SIG-M5 (cell line): ENCODE results near the gene SMIM20.

Source experiments
- DNase-seq: peaks from one replicate; lab custom pipeline; 2025; lab: John Stamatoyannopoulos, UW

Gene SMIM20

GRCh38 chr4:25926462-25926861 lies 12.4 kb downstream of the SMIM20 start:
- DNase-seq, result no peak

DNA sequence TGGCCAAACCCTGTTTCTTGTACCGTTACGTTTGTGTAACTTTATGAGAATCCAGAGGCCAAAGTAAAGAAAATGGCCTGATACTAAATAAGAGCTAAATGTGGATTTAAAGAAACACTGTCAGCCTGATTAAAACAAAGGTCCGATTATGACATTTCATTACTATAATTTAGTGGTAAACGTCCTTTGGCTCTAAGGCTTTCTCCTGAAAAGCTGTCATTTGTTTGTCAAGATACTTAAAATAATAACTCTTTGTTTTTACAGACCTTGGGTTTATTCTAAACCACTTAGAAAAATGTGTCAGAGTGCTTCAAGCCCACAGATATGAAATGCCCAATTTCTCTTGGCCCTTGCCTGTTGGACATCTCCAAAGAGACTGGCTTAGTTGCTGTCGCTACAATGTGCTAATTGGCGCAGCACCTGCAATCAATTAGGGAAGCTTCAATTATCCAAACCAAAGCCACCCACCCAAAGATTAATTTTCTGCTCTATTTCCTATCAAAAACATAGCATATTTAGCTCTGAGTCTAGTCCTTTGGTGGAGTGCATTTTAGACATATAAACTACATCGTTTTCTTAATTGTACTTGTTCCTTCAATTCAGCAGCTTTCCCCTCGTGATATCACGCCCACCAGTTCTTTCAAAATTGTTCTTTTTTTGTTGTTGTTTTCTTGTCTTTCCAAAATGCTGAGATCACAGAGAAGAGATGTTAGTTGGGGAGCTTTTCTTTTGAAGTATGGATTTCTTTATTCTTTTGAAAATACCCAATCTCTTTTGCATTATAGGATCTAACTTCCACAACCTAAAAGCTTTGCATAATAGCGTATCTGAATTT lies 13.6 kb downstream of the SMIM20 start:
- no peak for DNase-seq

DNA sequence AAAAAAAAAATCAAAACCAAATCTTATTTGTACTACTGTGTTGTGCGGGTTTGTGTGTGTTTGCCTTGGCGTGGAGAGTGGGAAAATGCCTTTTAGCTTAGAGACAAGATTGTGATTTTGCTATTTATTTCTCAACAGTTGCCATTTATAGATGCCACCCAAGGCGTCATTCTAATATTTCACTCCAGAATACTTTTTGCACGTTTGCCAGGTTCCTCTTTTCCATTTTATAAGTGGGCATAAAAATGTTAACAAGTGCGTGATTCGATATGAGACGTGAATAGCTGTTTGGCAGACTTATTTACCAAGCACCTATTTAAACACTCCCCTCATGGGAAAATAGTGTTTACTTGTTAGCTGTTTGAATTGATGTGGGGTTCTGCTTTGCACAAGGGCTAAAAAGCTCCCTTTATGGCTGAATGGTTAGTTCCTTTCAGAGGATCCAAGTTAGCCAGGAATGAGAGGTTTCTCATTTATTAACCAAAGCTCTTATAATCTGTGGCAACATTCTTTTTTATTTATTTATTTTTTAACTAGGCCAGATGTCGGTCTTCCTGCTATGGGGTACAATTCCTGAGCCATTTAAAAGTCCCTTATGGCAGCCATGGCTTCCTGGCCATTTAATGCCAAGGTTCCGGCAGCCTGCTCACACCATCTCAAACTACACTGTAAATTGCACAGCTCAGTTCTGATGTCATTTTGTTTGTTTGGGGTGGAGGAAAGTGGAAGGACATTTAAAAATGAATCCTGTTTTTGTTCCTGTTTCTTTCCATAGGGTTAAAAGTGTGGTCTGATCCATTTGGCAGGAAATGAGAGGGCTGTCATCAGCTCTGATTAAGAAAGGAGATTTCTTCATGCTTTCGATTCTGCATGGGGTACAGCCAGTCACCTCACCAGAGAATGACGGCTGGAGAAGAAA lies 14.6 kb downstream of the SMIM20 start:
- DNase-seq, result no peak

- no peak for DNase-seq
Measured at GRCh38 chr4:25929298-25929686, 15.3 kb downstream of the SMIM20 start.

- DNase-seq, result no peak
Measured at GRCh38 chr4:25930731-25931354, 16.8 kb downstream of the SMIM20 start.

- DNase-seq, result no peak
Measured at GRCh38 chr4:25936696-25937095, 22.7 kb downstream of the SMIM20 start.

DNA sequence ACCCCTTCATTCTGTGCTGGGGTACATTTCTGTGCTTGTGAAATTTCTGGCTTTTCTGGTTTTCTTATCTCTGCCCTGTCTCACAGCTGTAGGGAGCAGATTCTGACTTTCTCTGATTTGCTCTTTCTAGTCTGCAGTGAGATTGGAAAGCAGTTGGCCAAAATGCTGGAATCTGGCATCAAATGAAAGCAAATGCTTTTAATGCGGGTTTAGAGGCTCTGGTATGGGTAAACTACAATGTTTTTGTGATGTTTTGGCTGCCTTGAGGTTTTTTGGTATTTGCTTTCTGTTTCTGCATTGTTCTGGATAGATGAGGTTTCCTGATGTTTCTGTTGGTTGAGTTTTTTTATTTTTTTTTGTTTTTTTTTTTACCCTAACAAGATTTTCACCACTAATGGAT lies 23.8 kb downstream of the SMIM20 start:
- DNase-seq, result no peak

- no peak for DNase-seq
Measured at GRCh38 chr4:25938366-25938765, 24.3 kb downstream of the SMIM20 start.

GRCh38 chr4:25938787-25939186 lies 24.8 kb downstream of the SMIM20 start:
- DNase-seq, result peak; percentile 37

DNA sequence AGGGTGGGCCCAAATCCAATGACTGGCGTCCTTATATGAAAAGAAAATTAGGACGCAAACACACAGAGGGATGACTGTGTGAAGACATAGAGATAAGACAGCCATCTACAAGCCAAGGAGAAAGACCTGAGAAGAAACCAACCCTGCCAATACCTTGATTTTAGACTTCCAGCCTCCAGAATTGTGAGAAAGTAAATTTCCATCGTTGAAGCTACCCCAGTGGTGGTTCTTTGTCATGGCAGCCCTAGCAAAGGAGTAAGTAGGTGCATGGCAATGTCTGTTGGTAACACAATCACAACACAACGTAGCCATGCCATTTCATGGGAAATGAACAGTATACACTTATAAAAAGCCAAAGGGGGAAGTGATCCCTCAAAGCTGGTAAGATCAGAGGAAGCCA lies 25.3 kb downstream of the SMIM20 start:
- no peak for DNase-seq

DNA sequence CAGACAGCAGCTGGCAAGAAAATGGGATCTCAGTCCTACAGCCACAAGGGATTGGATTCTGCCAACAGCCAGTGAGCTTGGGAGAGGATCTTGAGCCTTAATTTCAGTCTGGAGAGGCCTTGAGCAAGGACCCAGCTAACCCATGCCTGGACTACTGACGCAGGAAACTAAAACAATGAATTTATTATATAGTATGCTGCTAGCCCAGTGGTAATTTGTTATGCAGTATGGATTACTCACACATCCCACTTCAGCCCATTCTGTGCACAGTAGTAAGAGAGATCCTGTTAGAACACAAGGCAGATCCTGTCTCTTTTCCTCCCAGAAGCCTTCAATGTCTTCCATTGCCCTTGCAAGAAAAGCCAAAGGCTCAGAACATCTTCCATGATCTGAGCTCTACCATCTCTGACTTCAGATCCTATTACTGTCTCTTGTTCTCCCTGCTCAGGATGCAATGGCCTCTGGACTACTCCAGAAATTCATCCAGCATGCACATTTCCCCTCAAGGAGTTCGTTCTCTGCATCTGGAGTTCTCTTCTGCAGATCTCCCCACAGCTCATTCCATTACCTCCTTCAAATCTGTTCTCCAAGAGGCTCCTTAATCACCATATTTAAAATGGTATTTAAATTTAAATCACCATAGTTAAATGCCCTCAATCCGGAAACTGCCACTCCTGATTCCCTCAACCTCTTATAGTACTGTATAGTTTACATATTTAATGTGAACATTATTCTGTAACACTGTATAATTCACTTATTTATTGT lies 27.6 kb downstream of the SMIM20 start:
- DNase-seq, result no peak

GRCh38 chr4:25943312-25943711 lies 29.3 kb downstream of the SMIM20 start:
- DNase-seq, result no peak

GRCh38 chr4:25943805-25944204 lies 29.8 kb downstream of the SMIM20 start:
- no peak for DNase-seq

GRCh38 chr4:25948051-25948450 lies 34.0 kb downstream of the SMIM20 start:
- no peak for DNase-seq

DNA sequence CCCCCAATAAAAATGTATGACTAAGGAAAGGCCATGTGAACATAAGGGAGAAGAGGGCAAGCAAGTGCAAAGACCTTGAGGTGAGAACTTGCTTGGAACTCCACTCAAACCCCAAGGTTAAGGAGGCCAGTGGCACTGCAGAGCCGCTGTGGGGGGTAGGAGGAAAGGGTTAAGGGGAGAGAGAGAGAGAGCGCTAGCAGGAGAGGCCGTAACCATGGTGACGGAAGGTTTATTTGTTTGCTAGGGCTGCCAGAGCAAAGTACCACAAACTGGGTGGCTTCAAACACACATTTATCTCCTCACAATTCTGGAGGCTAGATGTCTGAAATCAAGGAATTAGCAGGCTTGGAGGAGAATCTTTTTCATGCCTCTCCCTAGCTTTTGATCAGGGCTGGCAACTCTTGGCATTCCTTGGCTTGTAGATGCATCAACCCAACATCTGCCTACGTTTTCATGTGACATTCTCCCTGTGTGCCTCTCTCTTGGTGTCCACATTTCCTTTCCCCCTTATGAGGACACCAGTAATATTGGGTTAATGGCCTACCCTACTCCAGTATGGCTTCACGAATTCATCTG lies 35.2 kb downstream of the SMIM20 start:
- DNase-seq, result no peak

GRCh38 chr4:25949994-25950393 lies 36.0 kb downstream of the SMIM20 start:
- no peak for DNase-seq

DNA sequence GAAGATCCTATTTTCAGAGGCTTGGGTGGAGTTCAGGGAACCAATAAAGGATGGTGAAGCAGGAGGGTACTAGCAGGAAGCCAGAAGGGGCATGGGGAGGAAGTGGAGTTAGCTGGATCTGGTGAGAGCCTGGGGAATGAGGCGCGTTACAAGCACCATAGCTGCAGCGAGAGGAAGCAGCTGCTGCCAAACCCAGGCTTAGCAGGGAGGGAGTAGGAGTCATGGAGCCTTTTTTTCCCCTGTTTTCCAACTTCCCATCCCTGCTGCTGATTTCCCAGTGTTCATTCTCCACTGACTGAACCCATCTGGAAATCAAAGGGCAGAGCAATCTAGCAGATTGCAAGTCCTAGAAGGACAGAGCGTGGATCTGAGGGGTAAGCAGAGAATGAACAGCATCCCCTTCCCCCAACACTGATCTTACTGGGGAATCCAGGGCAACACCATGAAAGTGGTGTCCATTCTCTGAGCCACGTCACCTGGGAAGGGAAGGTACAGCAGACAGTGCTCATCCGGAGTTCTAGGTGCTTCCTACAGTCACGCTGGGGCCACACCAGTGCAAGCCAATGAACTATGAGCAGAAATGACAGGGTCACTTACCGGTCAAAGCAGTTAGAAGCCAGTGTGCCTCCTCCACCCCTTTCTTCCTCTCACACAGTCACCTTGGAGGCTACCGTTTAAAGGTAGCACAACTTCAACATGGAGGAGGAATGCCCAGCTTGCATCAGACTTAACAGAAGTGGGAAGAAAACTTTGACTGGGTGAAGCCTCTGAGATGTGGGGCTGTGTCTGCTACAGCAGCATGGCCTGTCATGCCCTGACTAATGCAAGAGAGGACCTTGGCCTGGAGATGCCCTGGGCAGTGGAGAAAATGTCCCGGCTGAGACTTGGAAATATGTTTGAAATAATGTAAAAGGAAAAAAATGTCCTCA lies 36.7 kb downstream of the SMIM20 start:
- no peak for DNase-seq

GRCh38 chr4:25951390-25951952 lies 37.5 kb downstream of the SMIM20 start:
- DNase-seq, result no peak

DNA sequence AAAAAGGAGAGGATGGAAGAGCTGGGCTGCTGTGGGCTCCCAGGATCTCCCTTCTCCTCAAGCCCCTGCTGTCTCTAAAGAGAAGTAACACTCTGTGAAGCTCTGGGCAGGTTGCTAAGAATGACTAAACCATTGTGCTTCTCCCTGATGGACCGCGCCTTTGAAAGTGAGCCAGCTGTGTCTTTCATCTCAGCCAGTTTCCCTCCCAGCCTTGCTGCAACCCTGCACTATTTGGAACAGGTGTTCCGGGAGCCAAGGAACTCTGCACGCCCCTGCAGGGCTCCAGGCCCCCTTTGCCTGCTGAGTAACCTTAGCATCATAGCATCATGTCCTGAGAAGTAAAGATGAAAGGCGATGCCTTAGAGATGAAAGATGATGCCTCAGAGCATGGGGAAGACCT lies 39.7 kb downstream of the SMIM20 start:
- DNase-seq, result no peak

- DNase-seq, result no peak
Measured at GRCh38 chr4:25954293-25954904, 40.4 kb downstream of the SMIM20 start.
